HUES48 (cell line): ENCODE results near the gene KIF3B.
A peak's percentile ranks its signal among the peaks of the same experiment; 100 is the strongest.

Experiments used
- H3K27ac ChIP-seq: one replicate; pipeline ENCODE4 v1.7.0; 2013; ENCODE audit warnings: low read depth, low read length, inconsistent platforms
- H3K27me3 ChIP-seq: 2 replicates; pipeline ENCODE4 v1.6.1; 2013; ENCODE audit warnings: mild to moderate bottlenecking, low read length; ENCODE audit not compliant: control insufficient read depth, insufficient read depth
- H3K36me3 ChIP-seq: 2 replicates; pipeline ENCODE4 v1.6.1; 2013; ENCODE audit warnings: low read length; ENCODE audit not compliant: control insufficient read depth, insufficient read depth
- H3K4me1 ChIP-seq: 2 replicates; pipeline ENCODE4 v1.6.1; 2013; ENCODE audit warnings: mild to moderate bottlenecking, low read length; ENCODE audit not compliant: control insufficient read depth, insufficient read depth
- H3K4me3 ChIP-seq: 2 replicates; pipeline ENCODE4 v1.5.1; 2013; ENCODE audit warnings: mild to moderate bottlenecking, low read depth, low read length
- H3K9ac ChIP-seq: 2 replicates; pipeline ENCODE4 v1.6.1; 2013; ENCODE audit warnings: mild to moderate bottlenecking, low read depth, low read length, moderate library complexity
- H3K9me3 ChIP-seq: 2 replicates; pipeline ENCODE4 v1.6.1; 2013; ENCODE audit warnings: low read length; ENCODE audit not compliant: control insufficient read depth, insufficient read depth

The KIF3B gene

DNA sequence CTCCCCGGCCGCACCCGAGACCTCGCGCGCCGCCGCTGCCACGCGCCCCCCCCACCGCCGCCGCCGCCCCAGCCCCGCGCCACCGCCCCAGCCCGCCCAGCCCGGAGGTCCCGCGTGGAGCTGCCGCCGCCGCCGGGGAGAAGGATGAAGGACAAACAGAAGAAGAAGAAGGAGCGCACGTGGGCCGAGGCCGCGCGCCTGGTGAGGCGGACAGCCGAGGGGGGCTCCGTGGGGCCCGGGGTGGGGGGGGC lies 81.1 kb downstream of the KIF3B start:
- Histone ChIP-seq H3K4me3 (peak overlapping the region; percentile 91; the same call in 1 of the 2 replicates), H3K9ac (no peak overlapping the region), H3K27me3 (peaks cover 37% of the 10 kb centered on the region), H3K9me3 (no peaks in the 10 kb centered on the region), H3K27ac (peak overlapping the region; percentile 96), H3K36me3 (no peaks in the 10 kb centered on the region), H3K4me1 (peaks cover 9% of the 10 kb centered on the region; the same call in 1 of the 2 replicates)

- H3K4me3 ChIP-seq: peak overlapping the region; percentile 72
- peaks cover 9% of the 10 kb centered on the region; the same call in 1 of the 2 replicates for H3K4me1 ChIP-seq
- 0 out of 2 replicates have a peak overlapping the region, but pooled peaks have one; percentile 27 for H3K9ac ChIP-seq
- H3K36me3 ChIP-seq: no peaks in the 10 kb centered on the region
- no peaks in the 10 kb centered on the region for H3K9me3 ChIP-seq
- H3K27me3 ChIP-seq: peaks cover 41% of the 10 kb centered on the region
- H3K27ac ChIP-seq: peak overlapping the region; percentile 96
Measured at GRCh38 chr20:32358883-32359632, 81.6 kb downstream of the KIF3B start.

- H3K27ac ChIP-seq: peak overlapping the region; percentile 96
Measured at GRCh38 chr20:32359633-32360332, 82.3 kb downstream of the KIF3B start.

GRCh38 chr20:32360333-32360634 lies 82.8 kb downstream of the KIF3B start:
- no peak overlapping the region for H3K4me3 ChIP-seq
- H3K27ac ChIP-seq: no peak overlapping the region
- no peaks in the 10 kb centered on the region for H3K9me3 ChIP-seq
- peaks cover 9% of the 10 kb centered on the region; the same call in 1 of the 2 replicates for H3K4me1 ChIP-seq
- peaks cover 51% of the 10 kb centered on the region for H3K27me3 ChIP-seq
- no peaks in the 10 kb centered on the region for H3K36me3 ChIP-seq
- H3K9ac ChIP-seq: no peak overlapping the region

More at GRCh38 chr20:32359633-32360332, 82.3 kb downstream of the KIF3B start:
- Histone ChIP-seq H3K4me1 (peaks cover 9% of the 10 kb centered on the region; the same call in 1 of the 2 replicates), H3K27me3 (peaks cover 46% of the 10 kb centered on the region), H3K9me3 (no peaks in the 10 kb centered on the region), H3K4me3 (peak overlapping the region; percentile 72), H3K9ac (no peak overlapping the region), H3K36me3 (no peaks in the 10 kb centered on the region)

GRCh38 chr20:32362901-32363364 lies 85.5 kb downstream of the KIF3B start:
- Histone ChIP-seq H3K4me1 (peaks cover 4% of the 10 kb centered on the region; the same call in 1 of the 2 replicates), H3K9me3 (no peaks in the 10 kb centered on the region), H3K4me3 (no peak overlapping the region), H3K36me3 (no peaks in the 10 kb centered on the region; the same call in 1 of the 2 replicates), H3K27ac (no peak overlapping the region), H3K9ac (no peak overlapping the region), H3K27me3 (peaks cover 52% of the 10 kb centered on the region)

- Histone ChIP-seq H3K27me3 (peaks cover 52% of the 10 kb centered on the region), H3K27ac (no peak overlapping the region), H3K9ac (no peak overlapping the region), H3K9me3 (no peaks in the 10 kb centered on the region), H3K4me3 (no peak overlapping the region), H3K36me3 (no peaks in the 10 kb centered on the region; the same call in 1 of the 2 replicates), H3K4me1 (peaks cover 4% of the 10 kb centered on the region; the same call in 1 of the 2 replicates)
Measured at GRCh38 chr20:32363492-32363891, 86.0 kb downstream of the KIF3B start.

DNA sequence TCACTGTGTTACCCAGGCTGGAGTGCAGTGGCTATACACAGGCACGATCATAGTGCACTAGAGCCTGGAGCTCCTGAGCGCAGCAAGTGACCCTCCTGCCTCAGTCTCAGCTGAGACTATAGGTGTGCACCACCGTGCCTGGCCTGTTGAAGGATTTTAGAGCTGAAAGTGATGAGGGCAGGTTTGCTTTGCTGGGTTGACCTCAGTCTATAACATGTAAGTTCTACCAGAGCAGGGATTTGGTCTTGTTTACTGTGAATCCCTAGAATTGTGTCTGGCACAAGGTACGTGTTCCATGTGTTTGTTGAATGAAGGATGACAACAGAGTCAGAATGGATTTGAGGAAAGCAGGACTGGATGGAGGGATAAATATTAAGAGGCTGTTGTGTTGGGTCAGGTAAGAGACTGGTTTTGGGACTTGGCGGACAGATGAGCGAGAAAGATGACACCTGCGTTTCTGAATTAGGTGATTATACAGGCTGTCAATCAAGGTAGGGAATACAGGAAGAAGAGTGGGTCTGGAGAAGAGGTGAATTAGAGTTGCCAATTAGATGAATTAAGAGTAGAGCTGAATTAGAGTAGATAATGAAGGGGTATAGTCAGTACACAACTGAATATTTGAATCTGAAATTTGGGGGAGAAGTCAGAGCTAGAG lies 87.2 kb downstream of the KIF3B start:
- 0 out of 2 replicates have a peak, but pooled peaks cover under 1% of the 10 kb centered on the region for H3K4me1 ChIP-seq
- peaks cover 48% of the 10 kb centered on the region for H3K27me3 ChIP-seq
- H3K4me3 ChIP-seq: no peak overlapping the region
- no peak overlapping the region for H3K9ac ChIP-seq
- no peak overlapping the region for H3K27ac ChIP-seq
- H3K9me3 ChIP-seq: no peaks in the 10 kb centered on the region
- H3K36me3 ChIP-seq: no peaks in the 10 kb centered on the region; the same call in 1 of the 2 replicates

DNA sequence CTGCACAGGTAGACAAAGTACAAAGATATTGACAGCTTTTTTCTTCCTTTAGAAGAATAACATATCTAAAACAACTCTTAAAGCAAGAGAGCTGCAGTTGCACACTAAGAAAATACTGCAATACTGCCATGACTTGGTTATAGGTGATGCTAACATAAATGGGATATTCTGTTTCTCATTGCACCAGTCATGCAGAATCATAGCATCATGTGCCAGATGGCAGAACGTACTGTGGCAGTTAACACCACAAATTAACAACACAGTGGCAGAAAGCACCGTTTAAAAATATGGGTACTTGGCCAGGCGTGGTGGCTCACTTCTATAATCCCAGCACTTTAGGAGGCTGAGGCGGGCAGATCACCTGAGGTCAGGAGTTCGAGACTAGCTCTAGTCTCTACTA lies 88.1 kb downstream of the KIF3B start:
- H3K27me3 ChIP-seq: peaks cover 40% of the 10 kb centered on the region
- H3K9me3 ChIP-seq: no peaks in the 10 kb centered on the region
- no peaks in the 10 kb centered on the region for H3K4me1 ChIP-seq
- H3K4me3 ChIP-seq: no peak overlapping the region
- H3K27ac ChIP-seq: no peak overlapping the region
- no peaks in the 10 kb centered on the region; the same call in 1 of the 2 replicates for H3K36me3 ChIP-seq
- no peak overlapping the region for H3K9ac ChIP-seq

DNA sequence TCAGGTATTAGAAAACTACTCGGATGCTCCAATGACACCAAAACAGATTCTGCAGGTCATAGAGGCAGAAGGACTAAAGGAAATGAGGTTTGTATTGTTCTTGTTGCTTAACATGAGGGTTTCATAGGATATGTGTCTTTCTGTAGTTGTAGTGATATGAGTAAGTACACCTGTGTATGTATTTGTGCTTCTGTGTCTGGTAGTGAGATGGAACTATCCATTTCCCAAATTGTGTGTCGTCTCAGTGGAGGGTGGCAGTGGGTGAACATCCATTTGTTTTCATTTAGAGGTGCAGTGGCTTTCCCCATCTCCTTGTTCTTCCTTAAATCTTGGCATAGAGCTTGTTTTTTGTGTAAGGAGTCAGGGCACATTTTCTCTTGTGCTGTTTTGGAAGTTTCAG lies 88.9 kb downstream of the KIF3B start:
- no peaks in the 10 kb centered on the region for H3K9me3 ChIP-seq
- H3K4me3 ChIP-seq: no peak overlapping the region
- H3K9ac ChIP-seq: no peak overlapping the region
- peaks cover 31% of the 10 kb centered on the region for H3K27me3 ChIP-seq
- H3K36me3 ChIP-seq: no peaks in the 10 kb centered on the region; the same call in 1 of the 2 replicates
- no peak overlapping the region for H3K27ac ChIP-seq
- no peaks in the 10 kb centered on the region for H3K4me1 ChIP-seq

- H3K27me3 ChIP-seq: peaks cover 18% of the 10 kb centered on the region
- no peak overlapping the region for H3K9ac ChIP-seq
- no peak overlapping the region for H3K4me3 ChIP-seq
- no peaks in the 10 kb centered on the region for H3K9me3 ChIP-seq
- no peaks in the 10 kb centered on the region for H3K4me1 ChIP-seq
- peaks cover 5% of the 10 kb centered on the region; the same call in 1 of the 2 replicates for H3K36me3 ChIP-seq
- H3K27ac ChIP-seq: no peak overlapping the region
Measured at GRCh38 chr20:32368323-32368722, 90.9 kb downstream of the KIF3B start.

GRCh38 chr20:32368925-32369324 lies 91.5 kb downstream of the KIF3B start:
- no peak overlapping the region for H3K4me3 ChIP-seq
- H3K9me3 ChIP-seq: no peaks in the 10 kb centered on the region
- peaks cover 5% of the 10 kb centered on the region; the same call in 1 of the 2 replicates for H3K36me3 ChIP-seq
- no peak overlapping the region for H3K27ac ChIP-seq
- peaks cover 12% of the 10 kb centered on the region for H3K27me3 ChIP-seq
- no peaks in the 10 kb centered on the region for H3K4me1 ChIP-seq
- H3K9ac ChIP-seq: no peak overlapping the region
